Natural killer cell (primary cell): ENCODE data around the gene USP9X. TPM values are rescaled to one million over a fixed set of nuclear protein-coding genes. Genes with fewer than 3 reads are reported as not detected.

Experiments used
- ATAC-seq, 3 donors: fragments of 150-1000 bp in 2 of 3; fragments of 200-7000 bp in 1 of 3; cut with Tn5 transposase; 1 replicate in 1 of 3; 2 replicates in 2 of 3; pipeline ENCODE4 v1.10.0; 2021; ENCODE audit warnings: mild to moderate bottlenecking in 2 of 3, moderate library complexity in 2 of 3
- DNase-seq, 2 donors: peaks; one replicate each; pipeline versions ENCODE4 v3.0.0 to v3.0.0-alpha.2; 2013 to 2021; ENCODE audit warnings: mixed read lengths in 1 of 2
- H3K27ac ChIP-seq: one replicate; pipeline ENCODE4 v1.5.1; 2013; ENCODE audit warnings: mild to moderate bottlenecking, low read length
- H3K27me3 ChIP-seq: one replicate; pipeline ENCODE4 v1.6.1; 2013; ENCODE audit warnings: low read length; ENCODE audit not compliant: control insufficient read depth, insufficient read depth
- H3K36me3 ChIP-seq: one replicate; pipeline ENCODE4 v1.6.1; 2013; ENCODE audit warnings: low read length; ENCODE audit not compliant: control insufficient read depth, insufficient read depth
- H3K4me1 ChIP-seq: one replicate; pipeline ENCODE4 v1.6.1; 2013; ENCODE audit warnings: low read length; ENCODE audit not compliant: control insufficient read depth, insufficient read depth
- H3K4me3 ChIP-seq: one replicate; pipeline ENCODE4 v1.5.1; 2013; ENCODE audit warnings: low read length
- H3K9me3 ChIP-seq: one replicate; pipeline ENCODE4 v1.6.1; 2013; ENCODE audit warnings: low read length; ENCODE audit not compliant: control insufficient read depth, insufficient read depth
- H3K27ac Mint-ChIP-seq, 2 donors: one replicate each; pipeline ENCODE4 v1.8.0; 2022; ENCODE audit warnings: mild to moderate bottlenecking in 2 of 2, mixed read lengths in 2 of 2, moderate library complexity in 1 of 2
- H3K27me3 Mint-ChIP-seq, 2 donors: one replicate each; pipeline ENCODE4 v1.8.0; 2022; ENCODE audit warnings: low read depth in 2 of 2, mixed read lengths in 2 of 2
- H3K36me3 Mint-ChIP-seq: one replicate; pipeline ENCODE4 v1.8.0; 2022; ENCODE audit warnings: mixed read lengths
- H3K4me1 Mint-ChIP-seq, 2 donors: one replicate each; pipeline ENCODE4 v1.8.0; 2022; ENCODE audit warnings: mixed read lengths in 2 of 2
- H3K4me3 Mint-ChIP-seq: one replicate; pipeline ENCODE4 v1.8.0; 2022; ENCODE audit warnings: mild to moderate bottlenecking, moderate library complexity, mixed read lengths
- H3K9me3 Mint-ChIP-seq, 2 donors: one replicate each; pipeline ENCODE4 v1.8.0; 2022; ENCODE audit warnings: mixed read lengths in 2 of 2
- CTCF ChIP-seq: fragments of 200-600 bp; IDR thresholded peaks from one replicate; pipeline ENCODE4 v1.8.0; 2022; ENCODE audit warnings: antibody characterized with exemption
- WGBS: methylation state at CpG from one replicate; pipeline ENCODE4 v1.1.7; 2013; ENCODE audit warnings: missing lambda C conversion rate; ENCODE audit not compliant: insufficient coverage; 5-methylcytosine and 5-hydroxymethylcytosine counted together
- intact Hi-C: fragments of 100-400 bp; cut with micrococcal nuclease; formaldehyde crosslinking; loops from one replicate; pipeline ENCODE4 v1.14.2; 2022
- total RNA-seq, 4 donors: library from RNA; stranded (reverse); fragments of 120-200 nt in 1 of 4; gene quantifications; one replicate each; pipeline versions ENCODE4 v1.2.3 to v1.2.4, GENCODE V29; 2013 to 2022

The USP9X gene
- total RNA-seq, 3 donors from 2014 or later (not counting 1 experiment from before 2014, with no cell fraction given): 76.3 to 87.4 (median 81.9) TPM

- H3K9me3 Mint-ChIP-seq: no peaks in the 10 kb centered on the region
- ATAC-seq (no peak), DNase-seq (no peak)
- Histone ChIP-seq H3K4me1 (peaks cover 13% of the 10 kb centered on the region), H3K27ac (no peak overlapping the region), H3K4me3 (no peak overlapping the region), H3K9me3 (no peaks in the 10 kb centered on the region), H3K36me3 (no peaks in the 10 kb centered on the region), H3K27me3 (no peaks in the 10 kb centered on the region)
- intact Hi-C loops: no loop called here
- no peak for TF ChIP-seq CTCF
- peaks cover 9 to 11% of the 10 kb centered on the region in 2 donors for H3K4me1 Mint-ChIP-seq
- no peaks in the 10 kb centered on the region for H3K36me3 Mint-ChIP-seq
- 96% methylated on average over 10 of the region's 10 CpGs for WGBS
- no peaks in the 10 kb centered on the region for H3K27me3 Mint-ChIP-seq
- H3K27ac Mint-ChIP-seq: no peak overlapping the region
- no peak overlapping the region for H3K4me3 Mint-ChIP-seq
These were observed 165.6 kb downstream of the USP9X start for GRCh38 chrX:41250867-41251266.

GRCh38 chrX:41257801-41258200, 172.6 kb downstream of the USP9X start:
- Histone ChIP-seq H3K36me3 (no peaks in the 10 kb centered on the region), H3K4me1 (peaks cover 11% of the 10 kb centered on the region), H3K27me3 (no peaks in the 10 kb centered on the region), H3K9me3 (no peaks in the 10 kb centered on the region), H3K4me3 (no peak overlapping the region), H3K27ac (no peak overlapping the region)
- Mint-ChIP-seq H3K36me3 (no peaks in the 10 kb centered on the region), H3K4me3 (no peak overlapping the region), H3K4me1 (peaks cover 7 to 10% of the 10 kb centered on the region in 2 donors), H3K9me3 (no peaks in the 10 kb centered on the region), H3K27ac (no peak overlapping the region), H3K27me3 (peaks cover 0 to 8% of the 10 kb centered on the region in 2 donors)
- TF ChIP-seq CTCF: no peak
- ATAC-seq (no peak), DNase-seq (no peak)
- intact Hi-C loops: no loop called here
- 34% methylated on average over 3 of the region's 7 CpGs for WGBS

GRCh38 chrX:41258226-41258625, 173.0 kb downstream of the USP9X start:
- ATAC-seq (no peak), DNase-seq (no peak)
- no peak overlapping the region for H3K27ac Mint-ChIP-seq
- no peak overlapping the region for H3K4me3 Mint-ChIP-seq
- peaks cover 7% of the 10 kb centered on the region for H3K4me1 ChIP-seq
- no peaks in the 10 kb centered on the region for H3K36me3 ChIP-seq
- no peak for TF ChIP-seq CTCF
- H3K9me3 ChIP-seq: no peaks in the 10 kb centered on the region
- no peaks in the 10 kb centered on the region for H3K36me3 Mint-ChIP-seq
- no peak overlapping the region for H3K4me3 ChIP-seq
- H3K4me1 Mint-ChIP-seq: peaks cover 4 to 5% of the 10 kb centered on the region in 2 donors
- no peaks in the 10 kb centered on the region for H3K9me3 Mint-ChIP-seq
- intact Hi-C loops: no loop called here
- 79% methylated on average over 11 of the region's 11 CpGs for WGBS
- no peaks in the 10 kb centered on the region for H3K27me3 ChIP-seq
- H3K27me3 Mint-ChIP-seq: peaks cover 0 to 8% of the 10 kb centered on the region in 2 donors
- no peak overlapping the region for H3K27ac ChIP-seq

- Histone ChIP-seq H3K27ac (no peak overlapping the region), H3K27me3 (no peaks in the 10 kb centered on the region), H3K9me3 (no peaks in the 10 kb centered on the region), H3K36me3 (no peaks in the 10 kb centered on the region), H3K4me1 (peaks cover 2% of the 10 kb centered on the region), H3K4me3 (no peak overlapping the region)
- Mint-ChIP-seq H3K27me3 (peaks cover 0 to 8% of the 10 kb centered on the region in 2 donors), H3K9me3 (no peaks in the 10 kb centered on the region), H3K4me3 (no peak overlapping the region), H3K4me1 (no peaks in the 10 kb centered on the region), H3K27ac (no peak overlapping the region), H3K36me3 (no peaks in the 10 kb centered on the region)
- 96% methylated on average over 12 of the region's 14 CpGs for WGBS
- no peak for ATAC-seq
- intact Hi-C loops: no loop called here
- no peak for TF ChIP-seq CTCF
- no peak for DNase-seq
These were observed 173.6 kb downstream of the USP9X start for GRCh38 chrX:41258871-41259270.
